C4-2B (cell line): Measurements from ENCODE around the gene OXLD1.

Source experiments
- H3K27ac ChIP-seq: fragments of 450-650 bp; 2 replicates; pipeline ENCODE4 v1.5.1; 2017
- ZFX ChIP-seq: fragments of 450-650 bp; IDR thresholded peaks from 2 replicates; pipeline ENCODE4 v1.6.1; 2017
- TF ChIP-seq, protein P1 (sequence below): fragments of 450-650 bp; conservative IDR thresholded peaks from 2 replicates; pipeline ENCODE4 v1.5.1; 2017; ENCODE audit warnings: mild to moderate bottlenecking

The OXLD1 gene

DNA sequence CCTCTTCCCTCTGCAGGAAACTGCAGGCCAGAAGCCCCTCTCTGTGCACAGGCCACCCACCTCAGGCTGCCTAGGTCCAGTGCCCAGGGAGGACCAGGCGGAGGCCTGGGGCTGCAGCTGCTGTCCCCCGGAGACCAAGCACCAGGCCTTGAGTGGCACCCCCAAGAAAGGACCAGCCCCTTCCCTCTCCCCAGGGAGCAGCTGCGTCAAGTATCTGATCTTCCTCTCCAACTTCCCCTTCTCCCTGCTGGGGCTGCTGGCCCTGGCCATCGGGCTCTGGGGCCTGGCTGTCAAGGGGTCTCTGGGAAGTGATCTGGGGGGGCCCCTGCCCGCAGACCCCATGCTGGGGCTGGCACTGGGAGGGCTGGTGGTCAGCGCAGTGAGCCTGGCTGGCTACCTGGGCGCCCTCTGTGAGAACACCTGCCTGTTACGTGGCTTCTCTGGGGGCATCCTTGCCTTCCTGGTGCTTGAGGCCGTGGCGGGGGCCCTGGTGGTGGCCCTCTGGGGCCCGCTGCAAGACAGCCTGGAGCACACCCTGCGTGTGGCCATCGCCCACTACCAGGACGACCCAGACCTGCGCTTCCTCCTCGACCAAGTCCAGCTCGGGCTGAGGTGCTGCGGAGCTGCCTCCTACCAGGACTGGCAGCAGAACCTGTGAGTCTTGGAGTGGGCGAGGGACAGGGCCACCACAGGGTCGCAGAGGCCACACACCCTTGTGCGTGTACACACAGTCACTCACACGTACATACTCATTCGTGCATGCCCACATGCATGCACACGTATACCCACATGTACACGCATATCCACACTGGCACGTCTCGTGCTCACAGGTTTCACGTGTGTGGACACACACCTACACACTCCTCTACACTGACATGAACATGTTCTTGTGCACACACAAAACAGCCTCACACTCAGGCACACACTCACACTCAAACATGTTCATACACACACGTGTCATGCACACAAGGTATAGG lies 21.1 kb downstream of the OXLD1 start:
- H3K27ac ChIP-seq = no peak overlapping the region

DNA sequence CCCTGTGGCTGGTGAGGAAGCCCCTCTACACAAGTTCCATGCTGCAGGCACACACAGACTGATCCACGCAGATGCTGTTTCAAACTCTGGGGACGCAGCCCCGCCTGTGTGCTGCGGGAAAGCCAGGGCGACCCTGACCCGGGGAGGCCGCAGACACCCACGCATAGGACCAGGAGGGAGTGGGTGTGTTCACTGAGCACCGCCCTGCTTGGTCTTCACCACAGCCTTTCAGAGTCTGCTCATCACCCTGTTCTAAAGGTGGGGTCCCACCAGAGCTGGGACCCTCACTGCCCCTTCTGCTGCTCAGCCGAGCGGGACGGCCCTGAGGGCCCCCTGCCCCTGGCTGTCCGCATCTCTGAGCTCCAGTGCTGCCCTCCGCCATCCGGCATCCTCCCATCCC lies 21.9 kb downstream of the OXLD1 start:
- TF ChIP-seq, protein P1, sequence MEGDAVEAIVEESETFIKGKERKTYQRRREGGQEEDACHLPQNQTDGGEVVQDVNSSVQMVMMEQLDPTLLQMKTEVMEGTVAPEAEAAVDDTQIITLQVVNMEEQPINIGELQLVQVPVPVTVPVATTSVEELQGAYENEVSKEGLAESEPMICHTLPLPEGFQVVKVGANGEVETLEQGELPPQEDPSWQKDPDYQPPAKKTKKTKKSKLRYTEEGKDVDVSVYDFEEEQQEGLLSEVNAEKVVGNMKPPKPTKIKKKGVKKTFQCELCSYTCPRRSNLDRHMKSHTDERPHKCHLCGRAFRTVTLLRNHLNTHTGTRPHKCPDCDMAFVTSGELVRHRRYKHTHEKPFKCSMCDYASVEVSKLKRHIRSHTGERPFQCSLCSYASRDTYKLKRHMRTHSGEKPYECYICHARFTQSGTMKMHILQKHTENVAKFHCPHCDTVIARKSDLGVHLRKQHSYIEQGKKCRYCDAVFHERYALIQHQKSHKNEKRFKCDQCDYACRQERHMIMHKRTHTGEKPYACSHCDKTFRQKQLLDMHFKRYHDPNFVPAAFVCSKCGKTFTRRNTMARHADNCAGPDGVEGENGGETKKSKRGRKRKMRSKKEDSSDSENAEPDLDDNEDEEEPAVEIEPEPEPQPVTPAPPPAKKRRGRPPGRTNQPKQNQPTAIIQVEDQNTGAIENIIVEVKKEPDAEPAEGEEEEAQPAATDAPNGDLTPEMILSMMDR = no peak
- TF ChIP-seq ZFX = no peak
- H3K27ac ChIP-seq = no peak overlapping the region

More for the DNA sequence above, 21.1 kb downstream of the OXLD1 start:
- no peak for TF ChIP-seq ZFX
- TF ChIP-seq, protein P1 = no peak

DNA sequence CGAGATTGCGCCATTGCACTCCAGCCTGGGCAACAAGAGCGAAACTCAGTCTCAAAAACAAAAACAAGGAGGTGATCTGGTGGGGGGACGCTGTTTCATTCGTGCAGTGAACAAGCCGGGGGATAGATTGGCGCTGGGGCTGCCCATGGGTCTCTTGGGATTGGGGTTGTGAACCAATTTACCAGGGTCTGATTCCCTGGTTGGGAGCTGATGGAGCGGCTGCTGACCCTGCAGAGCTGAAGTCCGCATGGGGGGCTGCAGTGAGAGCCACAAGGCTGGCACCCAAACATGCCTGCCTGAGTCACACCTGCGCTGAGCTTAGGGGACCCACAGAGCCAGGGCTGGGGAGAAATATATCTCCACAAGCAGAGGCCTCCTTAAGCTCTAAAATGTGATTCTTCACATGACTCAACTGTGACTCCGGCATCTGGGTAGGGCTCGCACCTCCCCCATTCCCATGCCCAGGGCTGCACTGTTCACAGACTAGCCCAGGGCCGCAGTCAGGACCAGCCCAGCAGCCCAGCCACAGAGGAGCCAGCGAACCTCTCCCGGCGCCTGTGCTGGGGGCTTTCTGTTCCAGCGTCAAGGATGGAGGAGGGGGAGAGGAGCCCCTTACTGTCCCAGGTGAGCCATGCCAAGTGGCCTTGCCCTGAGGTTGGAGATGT lies 24.4 kb downstream of the OXLD1 start:
- TF ChIP-seq, protein P1 = no peak
- TF ChIP-seq ZFX = no peak
- no peak overlapping the region for H3K27ac ChIP-seq

DNA sequence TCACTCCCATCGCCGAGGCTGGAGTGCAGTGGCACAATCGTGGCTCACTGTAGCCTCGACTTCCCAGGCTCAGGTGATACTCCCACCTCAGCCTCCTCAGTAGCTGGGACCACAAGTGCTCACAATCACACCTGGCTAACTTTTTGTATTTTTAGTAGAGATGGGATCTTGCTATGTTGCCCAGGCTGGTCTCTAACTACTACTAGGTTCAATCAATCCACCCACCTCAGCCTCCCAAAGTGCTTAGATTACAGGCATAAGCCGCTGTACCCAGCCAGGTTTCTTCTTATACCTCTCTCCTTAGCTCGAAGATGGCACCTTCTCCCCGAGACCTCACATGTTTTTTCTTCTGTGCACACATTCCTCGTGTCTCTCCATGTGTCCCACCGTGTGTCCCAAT lies 26.4 kb downstream of the OXLD1 start:
- TF ChIP-seq, protein P1 = no peak
- no peak overlapping the region for H3K27ac ChIP-seq

DNA sequence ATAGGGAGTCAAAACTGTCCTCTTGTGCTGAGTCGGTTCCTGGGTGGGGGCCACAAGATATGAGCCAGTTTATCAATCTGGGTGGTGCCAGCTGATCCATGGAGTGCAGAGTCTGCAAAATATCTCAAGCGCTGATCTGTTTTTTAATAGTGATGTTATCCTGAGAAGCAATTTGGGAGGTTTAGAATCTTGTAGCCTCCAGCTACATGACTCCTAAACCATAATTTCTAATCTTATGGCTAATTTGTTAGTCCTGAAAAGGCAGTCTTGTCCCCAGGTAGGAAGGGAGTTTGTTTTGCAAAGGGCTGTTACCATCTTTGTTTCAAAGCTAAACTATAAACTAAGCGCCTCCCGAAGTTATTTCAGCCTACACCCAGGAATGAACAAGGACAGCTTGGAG lies 27.7 kb downstream of the OXLD1 start:
- TF ChIP-seq, protein P1 = no peak
- TF ChIP-seq ZFX = no peak
- H3K27ac ChIP-seq = no peak overlapping the region

DNA sequence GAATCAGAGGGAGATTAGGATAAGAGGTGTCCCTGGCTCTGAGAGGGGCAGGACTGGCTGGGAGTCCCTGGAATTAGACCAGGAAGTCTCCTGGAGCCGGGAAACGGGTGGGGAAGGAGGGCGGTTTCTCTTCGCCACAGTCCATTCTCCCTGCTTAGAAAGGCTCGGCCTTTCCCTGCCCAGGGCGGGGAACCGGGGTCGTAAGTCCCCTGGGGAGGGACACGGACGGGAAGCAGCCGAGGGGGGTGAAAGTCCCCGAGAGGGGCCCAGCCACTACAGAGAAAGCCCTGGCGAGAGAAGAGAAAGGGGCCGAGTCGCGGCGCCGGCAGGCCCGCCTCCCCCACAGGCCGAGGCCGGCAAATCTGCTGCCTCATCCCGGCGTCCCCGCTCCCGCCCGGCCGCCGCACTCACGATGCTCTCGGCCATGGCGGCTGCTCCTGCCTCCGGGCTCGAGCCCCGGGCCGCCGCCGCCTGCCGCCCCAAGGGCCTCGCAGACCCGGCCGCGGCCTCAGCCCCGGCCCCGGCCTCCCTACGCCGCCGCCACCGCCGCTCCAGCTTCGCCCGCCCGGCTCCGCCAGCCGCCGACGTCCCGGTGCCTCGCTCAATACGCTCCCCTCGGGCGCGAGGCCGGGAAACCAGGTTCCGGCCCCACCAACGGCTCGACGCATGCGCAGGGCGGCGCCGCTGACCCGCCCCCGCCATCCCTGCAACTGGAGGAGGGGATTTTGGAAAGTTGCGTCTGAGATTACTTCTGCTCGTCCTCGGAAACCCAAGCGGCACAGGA lies 29.7 kb downstream of the OXLD1 start, which contains the start of the genes NPLOC4 and TSPAN10:
TSS of gene NPLOC4 (minus strand) at position 608 of the 784 bp plus-strand sequence. CDS start at position 426, 182 bp downstream.
TSS of gene TSPAN10 (plus strand) at position 692 of the 784 bp plus-strand sequence. CDS start 5,217 bp downstream, outside the sequence.
- H3K27ac ChIP-seq = peak within 1 kb of the TSS; percentile 86

More for the DNA sequence above, 29.7 kb downstream of the OXLD1 start, which contains the start of the genes NPLOC4 and TSPAN10:
- peak; percentile 99 for TF ChIP-seq ZFX
- TF ChIP-seq, protein P1 = no peak
